ENCODE measurements around the gene TSEN2. TPM values are rescaled to one million over a fixed set of nuclear protein-coding genes. Genes with fewer than 3 reads are reported as not detected.
"Not testable (repeated sequence)": the region's sequence is repeated elsewhere in the genome, so short reads cannot be mapped to it uniquely, and the experiment has no call there.

The TSEN2 gene
- total RNA-seq, 4 donors from 2014 or later = 20.9 to 47.6 (median 30.1) TPM

GRCh38 chr3:12468276-12468675 is 16.0 kb upstream of the TSEN2 start:
- in situ Hi-C loops (cut with MboI; ENCODE audit: low pct_ligation_motif_present in 1 of 4, low pct_unique_long_range_greater_than_20kb in 1 of 4, low sequenced_read_pairs in 3 of 4) = loop anchor here in 1 of 4 donors (10.0 kb wide), 1 partner anchor 323 kb away; no protein-coding TSS in a partner anchor
- Histone ChIP-seq H3K9me3 (no peaks in the 10 kb centered on the region), H3K4me1 (peaks cover 0 to 18% (median 9%) of the 10 kb centered on the region in 4 donors), H3K27me3 (no peaks in the 10 kb centered on the region), H3K36me3 (no peaks in the 10 kb centered on the region), H3K27ac (no peak overlapping the region), H3K4me3 (no peak overlapping the region)
- intact Hi-C loops (cut with DNase I; ENCODE audit: low total_unique reads) = no loop called here
- no peak for DNase-seq
- 92 to 93% methylated on average over 2 to 6 of the region's 6 CpGs for WGBS, 2 donors (ENCODE audit: low coverage in 1 of 2)
- TF ChIP-seq POLR2A (IDR thresholded peaks at IDR 0.05) (no peak), POLR2AphosphoS5 (IDR thresholded peaks at IDR 0.05) (no peak), CTCF (IDR thresholded peaks at IDR 0.05) (no peak), EP300 (IDR thresholded peaks at IDR 0.05; ENCODE audit: low read depth) (no peak)

DNA sequence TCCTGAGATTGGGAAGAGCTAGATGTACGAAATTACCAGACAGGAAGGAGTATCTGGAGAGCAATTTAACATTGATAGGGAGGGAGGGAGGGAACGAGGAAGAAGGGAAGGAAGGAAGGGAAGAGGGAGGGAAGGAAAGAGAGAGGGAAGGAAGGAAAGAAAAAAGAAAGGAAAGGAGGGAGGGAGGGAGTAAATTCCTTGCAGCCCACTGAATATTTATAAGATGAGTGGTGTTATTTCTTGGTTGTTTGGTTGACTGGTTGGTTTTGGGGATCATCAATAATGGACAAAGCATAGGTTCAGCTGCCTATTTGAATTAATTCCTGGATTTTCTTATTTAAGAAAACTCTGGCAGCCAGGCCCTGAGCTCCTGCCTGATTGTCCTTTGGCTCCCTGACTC is 15.5 kb upstream of the TSEN2 start:
- in situ Hi-C loops (cut with MboI; ENCODE audit: low pct_ligation_motif_present in 1 of 4, low pct_unique_long_range_greater_than_20kb in 1 of 4, low sequenced_read_pairs in 3 of 4) (loop anchor here in 1 of 4 donors (10.0 kb wide), 1 partner anchor 324 kb away; no protein-coding TSS in a partner anchor), intact Hi-C loops (cut with DNase I; ENCODE audit: low total_unique reads) (no loop called here)
- Histone ChIP-seq H3K27me3 (no peaks in the 10 kb centered on the region), H3K36me3 (no peaks in the 10 kb centered on the region), H3K27ac (no peak overlapping the region), H3K4me3 (no peak overlapping the region), H3K9me3 (no peaks in the 10 kb centered on the region), H3K4me1 (peaks cover 0 to 18% (median 9%) of the 10 kb centered on the region in 4 donors)
- 49 to 80% methylated on average over 1 to 2 of the region's 2 CpGs for WGBS, 2 donors (ENCODE audit: low coverage in 1 of 2)
- TF ChIP-seq POLR2A (IDR thresholded peaks at IDR 0.05) (no peak), EP300 (IDR thresholded peaks at IDR 0.05; ENCODE audit: low read depth) (no peak), POLR2AphosphoS5 (IDR thresholded peaks at IDR 0.05) (no peak), CTCF (IDR thresholded peaks at IDR 0.05) (no peak)
- no peak for DNase-seq

GRCh38 chr3:12469222-12469621 is 15.1 kb upstream of the TSEN2 start:
- 97 to 100% methylated on average over 1 to 7 of the region's 7 CpGs for WGBS, 2 donors (ENCODE audit: low coverage in 1 of 2)
- intact Hi-C loops (cut with DNase I; ENCODE audit: low total_unique reads) = not testable (repeated sequence)

DNA sequence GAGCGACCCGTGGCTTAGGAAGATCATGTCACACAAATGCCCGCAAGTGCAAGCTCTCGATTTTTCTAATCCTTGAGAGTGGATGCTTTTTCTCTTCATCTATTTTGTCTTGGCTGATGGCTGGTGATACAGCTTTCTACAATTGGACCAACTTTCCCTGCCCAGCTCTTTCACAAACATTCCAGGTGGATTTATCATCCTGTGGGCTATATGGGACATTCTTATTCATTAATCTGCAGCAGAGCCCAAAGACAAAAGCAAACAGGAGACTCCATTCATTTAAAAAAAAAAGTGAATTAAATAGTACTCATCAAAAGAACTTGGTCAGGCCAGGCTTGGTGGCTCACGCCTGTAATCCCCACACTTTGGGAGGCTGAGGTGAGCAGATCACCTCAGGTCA is 14.2 kb upstream of the TSEN2 start:
- intact Hi-C loops (cut with DNase I; ENCODE audit: low total_unique reads) = no loop called here
- Histone ChIP-seq H3K4me3 (no peak overlapping the region), H3K27ac (no peak overlapping the region), H3K9me3 (no peaks in the 10 kb centered on the region), H3K4me1 (peaks cover 0 to 18% (median 9%) of the 10 kb centered on the region in 4 donors), H3K27me3 (no peaks in the 10 kb centered on the region), H3K36me3 (no peaks in the 10 kb centered on the region)
- in situ Hi-C loops (cut with MboI; ENCODE audit: low pct_ligation_motif_present in 1 of 4, low pct_unique_long_range_greater_than_20kb in 1 of 4, low sequenced_read_pairs in 3 of 4) = loop anchor here in 2 of 4 donors (10.0 kb wide), 2 partner anchors 175 to 345 kb away; no protein-coding TSS in a partner anchor
- 77 to 96% methylated on average over 5 of the region's 5 CpGs for WGBS, 2 donors (ENCODE audit: low coverage in 1 of 2)
- TF ChIP-seq CTCF (IDR thresholded peaks at IDR 0.05) (no peak), POLR2AphosphoS5 (IDR thresholded peaks at IDR 0.05) (no peak), POLR2A (IDR thresholded peaks at IDR 0.05) (no peak), EP300 (IDR thresholded peaks at IDR 0.05; ENCODE audit: low read depth) (no peak)
- no peak for DNase-seq

More at GRCh38 chr3:12469222-12469621, 15.1 kb upstream of the TSEN2 start:
- H3K4me3 ChIP-seq, H3K27me3 ChIP-seq, H3K27ac ChIP-seq, DNase-seq, H3K9me3 ChIP-seq, H3K36me3 ChIP-seq: not testable (repeated sequence)
- peaks cover 0 to 18% (median 9%) of the 10 kb centered on the region in 4 donors for H3K4me1 ChIP-seq
- in situ Hi-C loops (cut with MboI; ENCODE audit: low pct_ligation_motif_present in 1 of 4, low pct_unique_long_range_greater_than_20kb in 1 of 4, low sequenced_read_pairs in 3 of 4) = loop anchor here in 1 of 4 donors (10.0 kb wide), 1 partner anchor 324 kb away; no protein-coding TSS in a partner anchor

DNA sequence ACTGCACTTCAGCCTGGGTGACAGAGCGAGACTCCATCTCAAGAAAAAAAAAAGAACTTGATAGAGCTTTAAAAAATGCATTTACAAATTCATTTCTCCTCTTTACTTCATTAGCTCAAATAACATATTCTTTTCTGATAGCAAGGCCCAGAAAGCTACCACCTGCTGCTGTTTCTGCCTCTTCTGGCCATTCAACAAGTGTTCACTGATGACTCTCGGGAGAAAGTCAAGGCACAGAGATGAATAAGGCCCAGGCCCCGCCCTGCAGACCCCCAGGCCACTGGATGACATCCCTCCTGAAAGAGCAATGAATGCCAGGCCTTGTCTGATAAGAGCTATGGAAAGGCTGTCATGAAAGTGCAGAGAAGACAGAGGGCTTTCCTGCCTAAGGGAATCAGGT is 13.6 kb upstream of the TSEN2 start:
- no peaks in the 10 kb centered on the region for H3K9me3 ChIP-seq
- no peak overlapping the region for H3K27ac ChIP-seq
- no peak for TF ChIP-seq EP300 (IDR thresholded peaks at IDR 0.05; ENCODE audit: low read depth)
- no peak for TF ChIP-seq CTCF (IDR thresholded peaks at IDR 0.05)
- no peak for TF ChIP-seq POLR2AphosphoS5 (IDR thresholded peaks at IDR 0.05)
- no peak for TF ChIP-seq POLR2A (IDR thresholded peaks at IDR 0.05)
- H3K4me3 ChIP-seq = no peak overlapping the region
- in situ Hi-C loops (cut with MboI; ENCODE audit: low pct_ligation_motif_present in 1 of 4, low pct_unique_long_range_greater_than_20kb in 1 of 4, low sequenced_read_pairs in 3 of 4) = loop anchor here in 2 of 4 donors (10.0 kb wide), 2 partner anchors 176 to 346 kb away; no protein-coding TSS in a partner anchor
- no peaks in the 10 kb centered on the region for H3K27me3 ChIP-seq
- H3K4me1 ChIP-seq = peaks cover 0 to 18% (median 9%) of the 10 kb centered on the region in 4 donors
- WGBS, 2 donors (ENCODE audit: low coverage in 1 of 2) = 94 to 100% methylated on average over 3 of the region's 3 CpGs
- intact Hi-C loops (cut with DNase I; ENCODE audit: low total_unique reads) = no loop called here
- no peaks in the 10 kb centered on the region for H3K36me3 ChIP-seq
- DNase-seq = no peak

All from transverse colon (tissue), 4 donors.